Transverse colon (tissue), 4 donors: Measurements from ENCODE around the gene CENPE. TPM values are rescaled to one million over a fixed set of nuclear protein-coding genes. Genes with fewer than 3 reads are reported as not detected.

ENCODE experiments used
- DNase-seq: peaks from one replicate; pipeline ENCODE4 v3.0.0-alpha.2; 2019
- H3K27ac ChIP-seq, 4 donors: fragments of 200-600 bp; sonication (generic); 2 replicates each; pipeline ENCODE4 v1.5.1; 2016 to 2018; ENCODE audit warnings: inconsistent platforms in 4 of 4
- H3K27me3 ChIP-seq: fragments of 200-600 bp; sonication (generic); 2 replicates; pipeline ENCODE4 v1.5.1; 2017; ENCODE audit warnings: inconsistent platforms
- H3K36me3 ChIP-seq, 4 donors: fragments of 200-600 bp; sonication (generic); 2 replicates each; pipeline ENCODE4 v1.5.1; 2017 to 2019; ENCODE audit warnings: inconsistent platforms in 4 of 4
- H3K4me1 ChIP-seq, 4 donors: fragments of 200-600 bp; sonication (generic); 2 replicates each; pipeline ENCODE4 v1.5.1; 2017 to 2020; ENCODE audit warnings: inconsistent platforms in 4 of 4
- H3K4me3 ChIP-seq, 4 donors: fragments of 200-600 bp; sonication (generic); 1 replicate in 1 of 4; 2 replicates in 3 of 4; pipeline versions ENCODE4 v1.5.1 to v1.6.1; 2017 to 2019; ENCODE audit warnings: inconsistent platforms in 4 of 4
- H3K9me3 ChIP-seq, 2 donors: fragments of 200-600 bp; sonication (generic); 2 replicates each; pipeline ENCODE4 v1.5.1; 2017 to 2019; ENCODE audit warnings: inconsistent platforms in 2 of 2
- CTCF ChIP-seq, 5 experiments: fragments of 200-600 bp in 3 of 5; fragments of 450-650 bp in 2 of 5; sonication (generic) in 3 of 5; IDR thresholded peaks; 1 replicate in 2 of 5; 2 replicates in 3 of 5; pipeline ENCODE4 v1.5.1; 2016 to 2017; ENCODE audit warnings: antibody characterized with exemption in 5 of 5, inconsistent platforms in 3 of 5, mild to moderate bottlenecking in 2 of 5, moderate library complexity in 1 of 5
- EP300 ChIP-seq: sonication (generic); formaldehyde crosslinking; IDR thresholded peaks from one replicate; pipeline ENCODE4 v1.6.1; 2017; ENCODE audit warnings: antibody characterized with exemption, low read depth
- POLR2A ChIP-seq: fragments of 450-650 bp; IDR thresholded peaks from one replicate; pipeline ENCODE4 v1.6.1; 2016; ENCODE audit warnings: antibody characterized with exemption, mild to moderate bottlenecking, moderate library complexity
- POLR2AphosphoS5 ChIP-seq, 3 donors: sonication (generic); formaldehyde crosslinking; IDR thresholded peaks; one replicate each; pipeline ENCODE4 v1.6.1; 2016; ENCODE audit warnings: antibody characterized with exemption in 3 of 3
- WGBS, 2 donors: methylation state at CpG; one replicate each; pipeline ENCODE4 v1.1.5; 2018; ENCODE audit warnings: low coverage in 1 of 2; 5-methylcytosine and 5-hydroxymethylcytosine counted together
- in situ Hi-C, 4 donors: fragments of 200-750 bp; cut with MboI; loops; one replicate each; pipeline versions ENCODE4 v1.15.0 to v1.15.1; 2017; ENCODE audit warnings: low sequenced_read_pairs in 3 of 4, low pct_ligation_motif_present in 1 of 4, low pct_unique_long_range_greater_than_20kb in 1 of 4
- intact Hi-C: fragments of 100-400 bp; cut with DNase I; formaldehyde crosslinking; loops from one replicate; pipeline ENCODE4 v1.15.1; 2023; ENCODE audit warnings: low total_unique reads
- total RNA-seq, 4 donors: library from RNA; depleted of rRNA; stranded (reverse); fragments of >200 nt; gene quantifications; one replicate each; pipeline ENCODE4 v1.1.0, GENCODE V29; 2016

The CENPE gene
- total RNA-seq, 4 donors from 2014 or later: 1.1 to 3.5 (median 2.8) TPM; not detected in 1

GRCh38 chr4:103073792-103074438 lies 124.2 kb downstream of the CENPE start:
- H3K27me3 ChIP-seq: no peaks in the 10 kb centered on the region
- no peak overlapping the region for H3K27ac ChIP-seq
- no peaks in the 10 kb centered on the region for H3K9me3 ChIP-seq
- H3K4me1 ChIP-seq: peaks cover 0 to 21% (median 9%) of the 10 kb centered on the region in 4 donors
- in situ Hi-C loops: no loop called here
- intact Hi-C loops: loop anchor here (10.0 kb wide), 1 partner anchor 569 kb away; the partner anchor contains the start of gene NFKB1
- 98 to 100% methylated on average over 1 to 2 of the region's 2 CpGs for WGBS, 2 donors
- DNase-seq: no peak
- H3K36me3 ChIP-seq: no peaks in the 10 kb centered on the region
- H3K4me3 ChIP-seq: no peak overlapping the region
- TF ChIP-seq CTCF (IDR thresholded peaks at IDR 0.05) (no peak), POLR2A (no peak), POLR2AphosphoS5 (IDR thresholded peaks at IDR 0.05) (no peak), EP300 (no peak)

DNA sequence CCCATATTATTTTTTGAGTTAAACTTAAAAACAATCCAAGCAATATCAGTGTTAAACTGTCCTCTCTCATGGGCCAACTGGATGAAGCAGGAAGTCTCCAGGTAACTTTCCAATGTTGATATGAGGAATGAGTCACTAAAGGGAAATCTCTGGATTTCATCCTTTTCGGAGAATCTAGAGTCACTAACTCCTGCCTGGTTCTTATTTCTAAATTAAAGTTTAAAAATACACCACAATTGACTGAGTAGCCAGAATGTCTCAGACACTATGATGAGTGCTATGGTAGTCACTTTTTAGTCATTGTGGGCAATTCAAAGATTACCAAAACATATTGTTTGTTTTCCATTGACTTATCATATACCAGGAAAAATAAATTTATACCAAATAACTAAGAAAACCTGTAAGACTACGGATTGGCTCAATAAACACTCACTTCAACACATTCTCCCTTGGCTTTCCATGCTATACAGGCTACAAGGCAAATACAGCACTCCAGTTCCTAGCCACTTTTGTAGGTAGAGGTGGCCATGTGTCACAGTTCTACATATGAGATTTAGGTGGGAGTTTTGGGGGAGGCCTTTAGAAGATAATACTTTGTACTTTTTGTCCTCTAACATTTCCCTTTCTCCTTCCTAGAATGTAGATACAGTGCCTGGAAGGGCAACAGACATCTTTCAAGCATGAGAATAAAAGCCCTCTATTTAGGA lies 130.1 kb downstream of the CENPE start:
- H3K4me3 ChIP-seq: no peak overlapping the region
- TF ChIP-seq EP300 (no peak), CTCF (IDR thresholded peaks at IDR 0.05) (no peak), POLR2AphosphoS5 (IDR thresholded peaks at IDR 0.05) (no peak), POLR2A (no peak)
- no peaks in the 10 kb centered on the region for H3K27me3 ChIP-seq
- in situ Hi-C loops (no loop called here), intact Hi-C loops (no loop called here)
- WGBS, 2 donors: 92 to 93% methylated on average over 2 of the region's 2 CpGs
- H3K4me1 ChIP-seq: no peaks in the 10 kb centered on the region
- H3K27ac ChIP-seq: no peak overlapping the region
- no peaks in the 10 kb centered on the region for H3K9me3 ChIP-seq
- no peaks in the 10 kb centered on the region for H3K36me3 ChIP-seq
- DNase-seq: no peak

DNA sequence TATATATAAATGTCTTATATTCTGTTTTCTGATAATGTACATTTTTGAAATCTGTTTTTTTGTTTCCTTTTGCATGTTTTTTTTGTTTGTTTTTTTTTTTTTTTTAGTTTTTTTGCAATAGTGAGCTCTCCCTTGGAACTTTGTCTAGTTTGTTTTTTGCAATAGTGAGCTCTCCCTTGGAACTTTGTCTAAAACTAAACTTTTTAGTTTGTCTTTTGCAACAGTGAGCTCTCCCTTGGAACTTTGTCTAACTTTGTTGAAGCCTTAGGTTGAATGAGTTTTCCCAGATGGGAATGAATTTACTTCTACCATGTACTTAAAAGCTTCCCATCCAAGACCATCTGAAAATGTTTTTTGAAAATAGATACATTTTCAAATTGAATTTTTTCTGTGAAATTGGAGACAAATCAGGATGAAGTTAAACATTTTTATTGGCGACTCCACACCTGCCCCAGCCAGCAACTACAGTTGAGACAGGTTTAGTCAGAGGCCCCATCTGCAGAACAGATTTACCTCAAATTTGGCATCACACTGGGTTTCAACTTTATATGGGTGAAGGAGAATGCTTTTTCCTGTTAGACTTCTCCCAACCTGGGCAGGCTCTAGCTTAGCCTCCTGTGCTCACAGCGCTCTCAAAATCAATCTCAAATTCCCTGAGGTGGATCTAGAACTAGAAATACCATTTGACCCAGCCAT lies 137.5 kb downstream of the CENPE start:
- Histone ChIP-seq H3K4me3 (no peak overlapping the region), H3K36me3 (no peaks in the 10 kb centered on the region), H3K27me3 (no peaks in the 10 kb centered on the region), H3K4me1 (no peaks in the 10 kb centered on the region), H3K9me3 (no peaks in the 10 kb centered on the region), H3K27ac (no peak overlapping the region)
- TF ChIP-seq POLR2A (no peak), CTCF (IDR thresholded peaks at IDR 0.05) (no peak), EP300 (no peak), POLR2AphosphoS5 (IDR thresholded peaks at IDR 0.05) (no peak)
- intact Hi-C loops: no loop called here
- in situ Hi-C loops: no loop called here
- WGBS, 2 donors: 98 to 100% methylated on average over 1 to 2 of the region's 2 CpGs
- no peak for DNase-seq

Other genes with a start within 250 kb of the CENPE start
- under 1 TPM in 2 of 4 donors, not detected in 2; 0.41 to 0.79 TPM for gene SLC9B1, start 178.6 kb downstream of the CENPE start, total RNA-seq
- 10 to 100 TPM in 2 of 4 donors, 1 to 10 TPM in 1, under 1 TPM in 1; 0.96 to 20.6 (median 7.1) TPM for gene SLC9B2, start 121.6 kb downstream of the CENPE start, total RNA-seq
- gene BDH2, start 98.5 kb downstream of the CENPE start, total RNA-seq: 10 to 100 TPM; 13.8 to 54.0 (median 31.9) TPM